ENCODE data around the gene POLD4.
"Not testable (repeated sequence)": the region's sequence is repeated elsewhere in the genome, so short reads cannot be mapped to it uniquely, and the experiment has no call there.

POLD4 gene

DNA sequence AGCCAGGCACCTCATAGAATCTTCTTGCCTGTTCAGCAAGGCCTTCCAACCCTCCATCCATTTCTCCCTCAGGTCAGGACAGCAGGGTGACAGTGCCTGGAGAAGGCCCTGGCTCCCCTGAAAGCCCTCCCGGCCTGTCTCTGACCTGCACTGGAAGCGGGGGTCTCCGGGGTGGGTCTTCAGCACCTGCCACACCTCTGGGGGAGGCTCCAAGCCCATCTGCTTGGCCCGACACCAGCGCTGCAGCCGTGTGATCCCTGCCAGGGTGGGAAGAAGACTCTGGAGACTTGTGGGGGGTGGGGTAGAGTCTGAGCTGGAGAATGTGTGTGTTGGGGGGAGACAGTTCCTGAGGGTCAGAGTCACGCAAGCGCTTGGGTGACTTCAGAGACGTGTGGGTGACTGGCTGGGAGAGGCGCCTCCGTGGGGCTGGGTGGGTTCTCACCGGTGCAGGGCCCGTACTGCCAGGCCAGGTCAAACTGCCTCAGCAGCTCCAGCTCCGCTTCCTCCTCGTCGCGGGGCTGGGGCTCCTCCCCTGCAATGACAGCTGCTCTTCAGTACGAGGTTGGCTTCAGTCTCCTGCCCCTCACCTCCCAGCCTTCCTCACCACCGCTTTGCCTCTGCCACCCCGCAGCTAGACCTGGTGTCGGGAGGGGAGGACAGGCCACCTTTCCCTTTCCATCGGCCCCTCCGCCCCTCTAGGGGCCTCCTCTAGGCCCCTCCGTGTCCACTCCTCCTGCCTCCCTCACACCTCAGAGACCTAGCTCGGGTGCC, 615 bp downstream of the POLD4 start:
- no peak for DNase-seq (ENCODE audit: low read depth in 2 of 2)

DNA sequence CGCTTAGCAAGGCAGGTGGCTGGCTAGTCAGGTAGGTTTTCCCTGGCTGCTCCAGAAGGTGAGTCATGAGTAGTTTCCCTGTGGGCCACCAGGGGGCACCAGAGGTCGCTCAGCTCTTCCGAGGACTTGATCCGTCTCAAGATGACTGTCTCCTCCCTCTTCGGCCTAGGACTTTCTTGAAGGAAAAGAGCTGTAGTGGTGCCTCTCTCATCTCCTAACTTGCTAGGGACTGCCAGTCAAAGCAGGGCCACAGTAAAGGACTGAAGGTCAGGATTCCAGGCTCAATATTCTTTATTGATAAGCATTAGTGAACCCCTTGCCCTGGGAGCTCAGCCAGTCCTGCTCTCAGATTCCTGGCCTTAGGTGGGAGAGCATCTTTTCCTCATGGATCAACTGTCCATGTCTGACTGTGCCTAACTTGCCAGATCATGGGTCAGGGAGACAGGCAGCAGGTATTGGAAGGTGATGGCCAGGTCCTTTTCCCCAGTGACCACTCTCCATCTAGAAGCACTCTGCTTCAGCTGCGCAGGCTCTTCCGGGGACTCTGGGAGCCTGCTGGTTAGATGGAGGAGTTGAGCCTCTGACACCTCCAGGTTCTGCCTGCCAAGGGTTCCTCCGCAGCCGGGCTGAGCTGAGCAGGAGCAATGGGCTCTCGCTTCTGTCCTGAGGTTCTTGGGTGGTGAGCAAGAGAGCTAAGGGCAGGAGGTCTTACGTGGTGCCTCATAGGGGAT, 1.9 kb downstream of the POLD4 start:
- DNase-seq (ENCODE audit: low read depth in 2 of 2), result peak; percentile 40 to 49

DNA sequence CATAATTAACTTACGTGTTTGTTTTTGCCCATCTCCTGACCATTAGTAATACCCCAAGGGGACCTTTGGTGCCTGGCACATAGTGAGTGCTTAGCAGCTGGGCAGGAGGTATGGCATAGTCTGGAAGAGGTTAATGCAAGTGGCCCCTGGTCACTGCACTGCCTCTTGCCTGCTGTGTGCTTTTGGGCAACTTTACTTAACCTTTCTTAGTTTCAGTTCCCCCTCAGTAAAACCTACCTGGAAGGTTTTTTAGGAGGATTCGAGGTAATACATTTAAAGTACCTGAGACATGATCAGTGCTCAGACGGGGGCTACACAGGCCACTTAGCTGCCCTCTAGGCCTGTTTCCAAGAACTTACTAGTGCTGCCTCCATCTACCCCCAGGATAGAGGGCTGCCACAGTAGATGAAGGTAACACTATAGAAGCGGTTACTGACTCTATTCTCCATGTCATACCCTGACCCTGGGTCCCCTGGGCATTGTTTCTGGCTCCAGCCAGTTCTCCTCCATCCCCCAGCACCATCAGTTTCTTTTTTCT, 3.3 kb downstream of the POLD4 start:
- no peak for DNase-seq (ENCODE audit: low read depth in 2 of 2)

DNA sequence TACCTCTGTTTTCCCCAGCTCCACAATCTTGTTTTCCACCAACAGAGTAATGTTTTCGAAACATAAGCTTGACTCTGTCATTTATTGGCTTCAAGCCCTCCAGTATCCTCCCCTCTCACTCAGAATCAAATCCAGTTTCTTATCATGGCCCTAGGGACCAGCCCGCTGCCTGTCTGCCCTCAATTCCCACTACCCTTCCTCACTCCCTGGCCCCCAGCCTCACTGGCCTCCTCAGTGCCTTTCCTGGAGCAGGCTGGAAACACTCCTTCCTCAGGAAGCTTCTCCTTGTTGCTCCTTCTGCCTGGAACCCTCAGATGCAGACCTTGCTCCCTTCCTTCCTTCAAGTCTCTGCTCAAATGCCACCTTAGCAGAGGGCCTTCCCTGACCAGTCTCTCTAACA, 3.9 kb downstream of the POLD4 start:
- DNase-seq (ENCODE audit: low read depth in 2 of 2), result no peak

GRCh38 chr11:67349036-67349435, 4.3 kb downstream of the POLD4 start:
- no peak for DNase-seq (ENCODE audit: low read depth in 2 of 2)

DNA sequence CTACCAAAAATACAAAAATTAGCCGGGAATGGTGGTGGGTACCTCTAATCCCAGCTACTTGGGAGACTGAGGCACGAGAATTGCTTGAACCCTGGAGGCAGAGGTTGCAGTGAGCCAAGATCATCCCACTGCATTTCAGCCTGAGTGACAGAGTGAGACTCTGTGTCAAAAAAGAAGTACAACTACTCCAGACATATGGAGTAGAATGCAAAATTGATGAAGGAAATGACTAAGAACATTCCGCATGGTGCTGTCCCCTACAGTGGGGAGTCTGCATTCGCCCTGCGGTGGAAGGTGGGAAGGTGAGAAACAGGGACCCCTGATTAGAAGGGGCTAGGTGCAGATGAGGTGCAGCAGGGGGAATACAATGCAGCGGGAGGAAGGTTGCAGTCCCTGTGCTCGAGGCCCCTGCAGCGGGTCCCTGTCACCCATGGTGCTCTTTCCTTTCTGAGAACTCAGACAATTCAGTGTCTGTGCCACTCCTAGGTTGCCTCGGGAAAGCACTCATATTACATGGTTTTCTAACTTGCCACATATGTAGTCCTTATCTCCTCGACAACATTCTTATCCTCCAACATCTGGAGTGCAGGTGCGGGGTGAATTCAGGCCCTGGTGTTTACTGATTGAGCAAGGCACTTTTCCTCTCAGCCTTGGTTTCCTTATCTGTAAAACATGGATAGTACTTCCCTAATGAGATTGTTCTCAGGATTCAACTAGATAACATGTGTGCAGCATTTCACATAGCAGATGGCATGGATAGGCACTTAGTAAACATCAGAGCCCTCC, 5.2 kb downstream of the POLD4 start:
- DNase-seq (ENCODE audit: low read depth in 2 of 2), result no peak

- no peak for DNase-seq (ENCODE audit: low read depth in 2 of 2)
Measured at GRCh38 chr11:67345920-67346819, 7.2 kb downstream of the POLD4 start.

- no peak for DNase-seq (ENCODE audit: low read depth in 2 of 2)
Measured at GRCh38 chr11:67345247-67345919, 8.0 kb downstream of the POLD4 start.

- no peak for DNase-seq (ENCODE audit: low read depth in 2 of 2)
Measured at GRCh38 chr11:67344264-67344663, 9.1 kb downstream of the POLD4 start.

DNA sequence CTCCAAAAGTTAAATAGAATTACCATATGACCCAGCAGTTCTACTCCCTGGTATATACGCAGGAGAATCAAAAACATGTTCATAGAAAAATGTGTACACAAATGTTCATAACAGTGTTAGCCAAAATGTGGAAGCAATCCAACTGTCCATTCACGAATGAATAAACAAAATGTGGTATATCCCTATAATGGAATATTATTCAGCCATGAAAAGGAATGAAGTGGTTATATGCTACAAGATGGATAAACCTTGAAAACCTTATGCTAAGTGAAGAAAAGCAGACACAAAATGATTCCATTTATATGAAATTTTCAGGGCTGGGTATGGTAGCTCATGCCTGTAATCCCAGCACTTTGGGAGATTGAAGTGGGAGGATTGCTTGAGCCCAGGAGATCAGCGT, 16.1 kb downstream of the POLD4 start:
- DNase-seq (ENCODE audit: low read depth in 2 of 2), result no peak

DNA sequence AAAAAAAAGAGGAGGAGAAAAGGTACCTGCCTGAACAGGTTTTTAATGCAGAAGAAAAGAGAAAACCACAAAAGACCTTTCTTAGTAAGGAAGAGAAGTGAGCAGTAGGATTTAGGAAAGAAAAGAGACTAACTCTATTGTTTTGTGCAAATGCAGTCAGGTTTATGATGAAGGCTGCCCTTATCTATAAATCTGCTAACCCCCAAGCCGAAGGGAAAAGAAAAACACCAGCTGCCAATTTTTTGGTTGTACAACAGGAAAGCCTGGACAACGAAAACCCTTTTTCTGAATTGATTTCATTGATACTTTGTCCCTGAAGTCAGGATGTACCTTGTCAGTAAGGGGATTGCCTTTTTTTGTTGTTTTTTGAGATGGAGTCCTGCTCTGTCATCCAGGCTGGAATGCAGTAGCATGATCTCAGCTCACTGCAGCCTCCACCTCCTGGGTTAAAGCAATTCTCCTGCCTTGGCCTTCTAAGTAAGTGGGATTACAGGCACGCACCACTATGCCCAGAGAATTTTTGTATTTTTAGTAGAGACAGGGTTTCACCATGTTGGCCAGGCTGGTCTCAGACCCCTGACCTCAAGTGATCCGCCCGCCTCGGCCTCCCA, 21.2 kb downstream of the POLD4 start:
- DNase-seq (ENCODE audit: low read depth in 2 of 2), result no peak

DNA sequence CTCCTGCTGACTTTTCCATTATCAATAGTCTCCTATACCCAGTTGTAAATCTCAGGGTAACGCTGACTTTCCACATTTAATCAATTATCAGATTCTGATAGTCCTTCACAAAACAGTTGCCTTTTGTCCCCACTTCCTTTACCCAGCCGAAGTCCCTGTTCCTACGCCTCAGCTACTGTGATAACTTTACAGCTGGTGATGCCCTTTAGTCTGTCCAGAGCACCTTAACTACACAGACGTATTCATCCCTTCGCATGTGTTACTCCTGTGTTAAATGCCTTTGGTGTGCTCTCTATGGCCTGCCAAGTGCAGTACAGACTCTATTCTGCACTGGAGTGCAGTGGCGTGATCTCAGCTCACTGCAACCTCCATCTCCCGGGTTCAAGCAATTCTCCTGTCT, 29.8 kb downstream of the POLD4 start:
- DNase-seq (ENCODE audit: low read depth in 2 of 2), result no peak

DNA sequence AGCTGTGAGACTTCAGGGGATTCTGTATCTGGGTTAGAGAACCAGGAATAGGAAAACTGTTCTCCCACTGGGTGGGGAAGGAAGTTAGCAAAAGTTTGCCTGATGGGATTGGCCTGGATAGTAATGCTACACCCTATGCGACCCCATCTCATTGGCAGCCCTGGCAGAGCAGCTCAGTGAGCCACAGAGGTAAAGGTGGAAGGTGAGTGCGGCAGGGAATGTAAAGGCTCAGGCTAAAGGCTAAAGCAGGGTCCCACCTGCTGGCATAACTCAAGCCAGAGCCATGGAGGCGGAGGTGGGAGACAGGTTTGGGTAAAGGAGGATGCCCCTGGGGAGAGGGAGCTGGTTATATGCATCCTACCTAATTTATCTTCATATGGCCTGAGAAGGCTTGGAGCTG, 31.3 kb downstream of the POLD4 start:
- DNase-seq (ENCODE audit: low read depth in 2 of 2), result no peak

- DNase-seq (ENCODE audit: low read depth in 2 of 2), result no peak
Measured at GRCh38 chr11:67321313-67321871, 32.0 kb downstream of the POLD4 start.

- DNase-seq (ENCODE audit: low read depth in 2 of 2), result no peak
Measured at GRCh38 chr11:67320691-67321090, 32.7 kb downstream of the POLD4 start.

GRCh38 chr11:67320011-67320410, 33.3 kb downstream of the POLD4 start:
- DNase-seq (ENCODE audit: low read depth in 2 of 2), result no peak

- DNase-seq (ENCODE audit: low read depth in 2 of 2), result not testable (repeated sequence)
Measured at GRCh38 chr11:67318876-67319275, 34.5 kb downstream of the POLD4 start.

GRCh38 chr11:67317888-67318555, 35.3 kb downstream of the POLD4 start:
- DNase-seq (ENCODE audit: low read depth in 2 of 2), result no peak

- DNase-seq (ENCODE audit: low read depth in 2 of 2), result peak; percentile 99
Measured at GRCh38 chr11:67317205-67317887, 36.0 kb downstream of the POLD4 start.
